Measurements from ENCODE around the gene EPHA8.

DNA sequence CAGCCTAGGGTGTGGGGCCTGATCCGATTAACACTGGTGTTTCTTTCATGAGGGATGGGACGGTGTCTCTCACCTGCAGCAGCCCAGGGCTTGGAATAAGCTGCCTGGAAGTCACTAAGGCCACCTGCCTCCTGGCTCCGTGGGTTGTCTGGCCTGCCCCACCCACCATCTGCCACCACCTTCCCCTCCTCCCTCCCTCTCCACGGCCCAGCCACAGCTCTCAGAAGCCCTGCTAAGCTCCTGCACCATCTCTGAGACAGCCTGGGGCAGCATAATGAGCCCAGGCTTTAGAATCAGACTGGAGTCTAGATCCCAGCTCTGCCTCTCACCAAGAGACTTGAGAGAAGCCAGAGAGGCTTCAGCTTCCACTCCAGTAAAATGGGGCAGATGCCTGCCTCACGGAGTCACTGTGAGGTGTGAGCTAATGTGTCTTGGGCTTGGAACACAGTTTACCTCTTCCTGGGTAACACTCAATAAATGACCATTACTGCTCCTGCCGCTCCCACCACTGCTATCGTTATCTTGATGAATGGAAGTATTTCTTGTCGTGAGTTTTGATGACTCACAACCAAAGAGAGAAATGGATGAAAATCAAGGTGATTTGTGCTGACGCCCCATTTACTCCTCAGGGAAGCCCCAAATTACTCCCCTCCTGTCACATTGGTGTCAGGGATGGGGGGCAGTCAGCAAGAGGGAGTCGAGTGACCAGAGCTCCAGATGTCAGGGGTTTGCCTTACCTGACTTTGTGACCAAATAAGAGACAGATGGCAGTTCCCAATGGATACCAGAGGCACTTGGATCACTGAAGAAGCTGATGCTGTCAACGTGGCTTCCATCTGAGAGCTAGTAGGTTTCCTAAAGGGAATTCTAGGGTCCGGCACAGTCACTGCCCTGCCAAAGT, 49.6 kb downstream of the EPHA8 start:
- TF ChIP-seq CTCF (conservative IDR thresholded peaks at IDR 0.05 in 1 of 2, IDR thresholded peaks at IDR 0.05 in 1 of 2; ENCODE audit: extremely low read depth in 1 of 2, insufficient read depth in 1 of 2, low read depth in 1 of 2, low read length in 2 of 2): no peak
- no peak for TF ChIP-seq EZH2 (IDR thresholded peaks at IDR 0.05; ENCODE audit: borderline replicate concordance, low read length)
